Neural progenitor cell (in vitro differentiated cells): Measurements from ENCODE around the gene HERC2.

Experiments used
- EZH2 ChIP-seq: fragments of 200-600 bp; sonication (generic); IDR thresholded peaks from 2 replicates; pipeline ENCODE4 v1.6.1; 2017; ENCODE audit warnings: antibody characterized with exemption, mild to moderate bottlenecking, moderate library complexity
- EZH2phosphoT487 ChIP-seq: fragments of 200-600 bp; sonication (generic); IDR thresholded peaks from 2 replicates; pipeline ENCODE4 v1.6.1; 2017; ENCODE audit warnings: antibody characterized with exemption
- TF ChIP-seq, protein P1 (sequence below): fragments of 200-600 bp; sonication (generic); IDR thresholded peaks from 2 replicates; pipeline ENCODE4 v1.5.1; 2017; ENCODE audit warnings: antibody characterized with exemption, mild to moderate bottlenecking

DNA sequence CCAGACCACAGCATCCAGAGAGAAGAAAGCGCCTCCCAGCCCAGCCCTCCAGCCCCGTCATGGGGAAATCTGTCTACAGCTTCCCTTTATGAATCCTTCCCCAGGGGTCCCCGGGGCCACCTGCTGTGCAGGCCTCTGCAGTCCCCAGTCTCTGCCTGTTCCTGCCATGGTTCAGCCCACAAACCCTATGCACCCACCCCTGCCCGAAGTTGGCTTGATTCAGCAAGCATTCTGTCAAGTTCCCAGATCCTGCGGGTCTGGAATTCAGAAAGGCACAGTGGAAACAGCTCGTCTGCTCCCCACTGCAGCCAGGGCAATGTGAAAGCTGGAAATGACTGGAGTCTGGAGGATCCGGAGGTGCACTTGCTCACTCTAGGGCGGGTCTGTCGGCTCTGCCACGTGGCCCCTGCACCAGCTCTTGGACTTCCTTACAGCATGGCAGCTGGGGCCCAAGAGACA is 220.0 kb downstream of the HERC2 start:
- TF ChIP-seq, protein P1, sequence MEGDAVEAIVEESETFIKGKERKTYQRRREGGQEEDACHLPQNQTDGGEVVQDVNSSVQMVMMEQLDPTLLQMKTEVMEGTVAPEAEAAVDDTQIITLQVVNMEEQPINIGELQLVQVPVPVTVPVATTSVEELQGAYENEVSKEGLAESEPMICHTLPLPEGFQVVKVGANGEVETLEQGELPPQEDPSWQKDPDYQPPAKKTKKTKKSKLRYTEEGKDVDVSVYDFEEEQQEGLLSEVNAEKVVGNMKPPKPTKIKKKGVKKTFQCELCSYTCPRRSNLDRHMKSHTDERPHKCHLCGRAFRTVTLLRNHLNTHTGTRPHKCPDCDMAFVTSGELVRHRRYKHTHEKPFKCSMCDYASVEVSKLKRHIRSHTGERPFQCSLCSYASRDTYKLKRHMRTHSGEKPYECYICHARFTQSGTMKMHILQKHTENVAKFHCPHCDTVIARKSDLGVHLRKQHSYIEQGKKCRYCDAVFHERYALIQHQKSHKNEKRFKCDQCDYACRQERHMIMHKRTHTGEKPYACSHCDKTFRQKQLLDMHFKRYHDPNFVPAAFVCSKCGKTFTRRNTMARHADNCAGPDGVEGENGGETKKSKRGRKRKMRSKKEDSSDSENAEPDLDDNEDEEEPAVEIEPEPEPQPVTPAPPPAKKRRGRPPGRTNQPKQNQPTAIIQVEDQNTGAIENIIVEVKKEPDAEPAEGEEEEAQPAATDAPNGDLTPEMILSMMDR: no peak
- TF ChIP-seq EZH2 (no peak), EZH2phosphoT487 (no peak)
